Measurements from ENCODE around the gene THAP12.

DNA sequence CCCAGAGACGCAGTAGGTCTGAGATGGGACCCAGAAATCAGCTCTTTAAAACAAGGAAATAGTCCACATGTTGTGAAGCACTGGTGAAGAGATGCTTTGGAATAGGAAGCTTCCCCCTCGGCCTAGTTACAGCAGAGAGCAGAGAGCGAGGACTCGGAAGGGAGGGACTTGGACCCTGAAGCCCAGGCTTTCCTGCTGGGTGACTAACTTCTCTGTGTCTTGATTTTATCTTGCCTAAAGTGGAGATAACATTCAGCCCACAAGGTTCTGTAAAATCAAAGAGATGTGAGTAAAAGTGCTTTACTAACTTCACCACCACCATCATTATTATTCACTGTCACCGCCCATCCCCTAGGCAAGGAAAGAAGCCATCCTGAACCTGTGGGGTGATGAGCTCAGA is 58.4 kb downstream of the THAP12 start:
- TF ChIP-seq, protein P1, sequence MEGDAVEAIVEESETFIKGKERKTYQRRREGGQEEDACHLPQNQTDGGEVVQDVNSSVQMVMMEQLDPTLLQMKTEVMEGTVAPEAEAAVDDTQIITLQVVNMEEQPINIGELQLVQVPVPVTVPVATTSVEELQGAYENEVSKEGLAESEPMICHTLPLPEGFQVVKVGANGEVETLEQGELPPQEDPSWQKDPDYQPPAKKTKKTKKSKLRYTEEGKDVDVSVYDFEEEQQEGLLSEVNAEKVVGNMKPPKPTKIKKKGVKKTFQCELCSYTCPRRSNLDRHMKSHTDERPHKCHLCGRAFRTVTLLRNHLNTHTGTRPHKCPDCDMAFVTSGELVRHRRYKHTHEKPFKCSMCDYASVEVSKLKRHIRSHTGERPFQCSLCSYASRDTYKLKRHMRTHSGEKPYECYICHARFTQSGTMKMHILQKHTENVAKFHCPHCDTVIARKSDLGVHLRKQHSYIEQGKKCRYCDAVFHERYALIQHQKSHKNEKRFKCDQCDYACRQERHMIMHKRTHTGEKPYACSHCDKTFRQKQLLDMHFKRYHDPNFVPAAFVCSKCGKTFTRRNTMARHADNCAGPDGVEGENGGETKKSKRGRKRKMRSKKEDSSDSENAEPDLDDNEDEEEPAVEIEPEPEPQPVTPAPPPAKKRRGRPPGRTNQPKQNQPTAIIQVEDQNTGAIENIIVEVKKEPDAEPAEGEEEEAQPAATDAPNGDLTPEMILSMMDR (IDR thresholded peaks at IDR 0.05; ENCODE audit: insufficient read depth, low read depth, low read length) = no peak
- no peak for TF ChIP-seq EZH2 (IDR thresholded peaks at IDR 0.05; ENCODE audit: insufficient read depth, low read length)

Data from astrocyte (in vitro differentiated cells and primary cell).